ENCODE results near the gene KCNIP1.

The KCNIP1 gene

GRCh38 chr5:170747851-170748250 lies 244.0 kb downstream of the KCNIP1 start:
- in situ Hi-C loops (cut with HindIII; ENCODE audit: low pct_ligation_motif_present, low sequenced_read_pairs): no loop called here
- Histone ChIP-seq H3K36me3 (replicated peaks) (no peaks in the 10 kb centered on the region), H3K27ac (no peak overlapping the region), H3K4me3 (ENCODE audit: low read depth, low read length) (no peak overlapping the region), H3K27me3 (replicated peaks) (peaks cover 2% of the 10 kb centered on the region)
- DNase-seq: peak; percentile 26
- peak; percentile 73 for TF ChIP-seq CTCF (IDR thresholded peaks at IDR 0.05; ENCODE audit: low read depth, low read length, missing control alignments)

- DNase-seq: no peak
- peaks cover 2% of the 10 kb centered on the region for H3K27me3 ChIP-seq (replicated peaks)
- H3K36me3 ChIP-seq (replicated peaks): no peaks in the 10 kb centered on the region
- no peak overlapping the region for H3K4me3 ChIP-seq (ENCODE audit: low read depth, low read length)
- no peak overlapping the region for H3K27ac ChIP-seq
- no peak for TF ChIP-seq CTCF (IDR thresholded peaks at IDR 0.05; ENCODE audit: low read depth, low read length, missing control alignments)
- in situ Hi-C loops (cut with HindIII; ENCODE audit: low pct_ligation_motif_present, low sequenced_read_pairs): no loop called here
Measured at GRCh38 chr5:170748951-170749471, 245.2 kb downstream of the KCNIP1 start.

- Histone ChIP-seq H3K4me3 (ENCODE audit: low read depth, low read length) (no peak overlapping the region), H3K36me3 (replicated peaks) (no peaks in the 10 kb centered on the region), H3K27ac (no peak overlapping the region), H3K27me3 (replicated peaks) (no peaks in the 10 kb centered on the region)
- in situ Hi-C loops (cut with HindIII; ENCODE audit: low pct_ligation_motif_present, low sequenced_read_pairs): no loop called here
- no peak for TF ChIP-seq CTCF (IDR thresholded peaks at IDR 0.05; ENCODE audit: low read depth, low read length, missing control alignments)
- DNase-seq: no peak
Measured at GRCh38 chr5:170749911-170750431, 246.2 kb downstream of the KCNIP1 start.

GRCh38 chr5:170750791-170751190 lies 247.0 kb downstream of the KCNIP1 start:
- no peak for TF ChIP-seq CTCF (IDR thresholded peaks at IDR 0.05; ENCODE audit: low read depth, low read length, missing control alignments)
- H3K36me3 ChIP-seq (replicated peaks): no peaks in the 10 kb centered on the region
- H3K4me3 ChIP-seq (ENCODE audit: low read depth, low read length): no peak overlapping the region
- in situ Hi-C loops (cut with HindIII; ENCODE audit: low pct_ligation_motif_present, low sequenced_read_pairs): no loop called here
- no peak overlapping the region for H3K27ac ChIP-seq
- no peak for DNase-seq
- no peaks in the 10 kb centered on the region for H3K27me3 ChIP-seq (replicated peaks)

- H3K4me3 ChIP-seq (ENCODE audit: low read depth, low read length): no peak overlapping the region
- no peaks in the 10 kb centered on the region for H3K27me3 ChIP-seq (replicated peaks)
- TF ChIP-seq CTCF (IDR thresholded peaks at IDR 0.05; ENCODE audit: low read depth, low read length, missing control alignments): no peak
- in situ Hi-C loops (cut with HindIII; ENCODE audit: low pct_ligation_motif_present, low sequenced_read_pairs): no loop called here
- H3K27ac ChIP-seq: no peak overlapping the region
- DNase-seq: no peak
- H3K36me3 ChIP-seq (replicated peaks): no peaks in the 10 kb centered on the region
Measured at GRCh38 chr5:170751631-170752030, 247.8 kb downstream of the KCNIP1 start.

Measured in brain microvascular endothelial cell (primary cell).